ENCODE measurements around the gene GIGYF2. TPM values are rescaled to one million over a fixed set of nuclear protein-coding genes. Genes with fewer than 3 reads are reported as not detected.

Gene GIGYF2
- total and polyA plus RNA-seq, 2 of the 4 experiments (the other 2 are of a cell fraction), result 14.7 to 66.0 TPM

- in situ Hi-C loops (cut with MboI; ENCODE audit: low sequenced_read_pairs) (no loop called here), dilution Hi-C loops (cut with HindIII; ENCODE audit: low sequenced_read_pairs, unreplicated experiment) (no loop called here), intact Hi-C loops (cut with micrococcal nuclease) (loop anchor here (2.0 kb wide), 1 partner anchor 552 kb away; the partner anchor contains the start of gene ATG16L1)
- WGBS, 2 experiments (ENCODE audit: extremely low coverage in 2 of 2, insufficient read length in 1 of 2), result 75 to 100% methylated on average over 1 of the region's 4 CpGs
- peak overlapping the region; percentile 62 for H3K9ac ChIP-seq (ENCODE audit: low read depth, low read length)
- H3K79me1 ChIP-seq (ENCODE audit: low read depth in 1 of 2, low read length in 2 of 2), result peaks cover 5 to 40% of the 10 kb centered on the region in 2 experiments
- H3K4me3 ChIP-seq (ENCODE audit: insufficient read depth, low read depth, low read length), result peak overlapping the region; percentile 78
- peaks cover 27% of the 10 kb centered on the region for H4K20me1 ChIP-seq (ENCODE audit: insufficient read depth, low read length)
- ChIA-PET CTCF (no interaction called here), POLR2A (ENCODE audit: unreplicated experiment) (no interaction called here)
- no peak overlapping the region for H4K91ac ChIP-seq (ENCODE audit: insufficient read depth, low read depth, low read length)
- H3K4ac ChIP-seq (ENCODE audit: low read depth, low read length), result no peak overlapping the region
- H2AK5ac ChIP-seq (ENCODE audit: low read depth, low read length), result no peak overlapping the region
- H3K27me3 ChIP-seq (ENCODE audit: control insufficient read depth, insufficient read depth, low read length), result no peaks in the 10 kb centered on the region
- H3K23ac ChIP-seq (ENCODE audit: low read depth, low read length), result peak overlapping the region; percentile 68; the same call in 1 of the 2 replicates
- H2BK120ac ChIP-seq (ENCODE audit: low read depth, low read length), result no peak overlapping the region
- no peak overlapping the region for H2BK15ac ChIP-seq (ENCODE audit: low read depth, low read length)
- H3K4me2 ChIP-seq (ENCODE audit: low read depth, low read length), result peak overlapping the region; percentile 99
- TF ChIP-seq MAFK (IDR thresholded peaks at IDR 0.05; ENCODE audit: low read depth, low read length) (no peak), BHLHE40 (IDR thresholded peaks at IDR 0.05; ENCODE audit: low read depth, low read length) (no peak), SMC3 (IDR thresholded peaks at IDR 0.05; ENCODE audit: low read depth, low read length) (no peak), MAZ (IDR thresholded peaks at IDR 0.05; ENCODE audit: borderline replicate concordance, low read depth, low read length) (no peak), ELK1 (IDR thresholded peaks at IDR 0.05; ENCODE audit: borderline replicate concordance, low read depth, low read length) (no peak), CTCF (conservative IDR thresholded peaks at IDR 0.05; ENCODE audit: low read depth, low read length) (no peak), RCOR1 (IDR thresholded peaks at IDR 0.05; ENCODE audit: insufficient replicate concordance, low read length) (no peak), USF2 (IDR thresholded peaks at IDR 0.05; ENCODE audit: low read depth, low read length) (no peak), FOS (IDR thresholded peaks at IDR 0.05; ENCODE audit: low read depth, low read length) (no peak), MXI1 (IDR thresholded peaks at IDR 0.05; ENCODE audit: borderline replicate concordance, low read depth, low read length) (no peak), CEBPB (IDR thresholded peaks at IDR 0.05; ENCODE audit: low read depth, low read length) (no peak), POLR2A (IDR thresholded peaks at IDR 0.05; ENCODE audit: low read depth, low read length) (no peak)
- H3K36me3 ChIP-seq (ENCODE audit: control insufficient read depth, insufficient read depth, low read length), result 0 out of 2 replicates have a peak, but pooled peaks cover 2% of the 10 kb centered on the region
- no peak overlapping the region for H2BK20ac ChIP-seq (ENCODE audit: low read depth, low read length)
- ATAC-seq (ENCODE audit: low read depth) (no peak), DNase-seq (no peak)
- H3K9me1 ChIP-seq (ENCODE audit: insufficient read depth, low read length), result 0 out of 2 replicates have a peak, but pooled peaks cover 2% of the 10 kb centered on the region
- no peak overlapping the region for H3K56ac ChIP-seq (ENCODE audit: extremely low read depth, insufficient read depth, low read length)
- no peak overlapping the region for H3K14ac ChIP-seq (replicated peaks; ENCODE audit: low read depth, low read length)
- BruUV-seq (replicated peaks), result TSS peak; percentile 40
- H2AK9ac ChIP-seq (replicated peaks; ENCODE audit: low read depth, low read length, poor library complexity), result no peak overlapping the region
- H2AFZ ChIP-seq (replicated peaks; ENCODE audit: low read length, poor library complexity), result no peak overlapping the region
- no peak overlapping the region for H2BK5ac ChIP-seq (ENCODE audit: low read depth, low read length, poor library complexity, severe bottlenecking)
- no peaks in the 10 kb centered on the region for H3K9me3 ChIP-seq (ENCODE audit: control insufficient read depth, insufficient read depth, low read length)
- no peak overlapping the region for H4K5ac ChIP-seq (ENCODE audit: low read depth, low read length)
- no peak overlapping the region for H4K8ac ChIP-seq (ENCODE audit: low read depth in 2 of 2, low read length in 2 of 2)
- no peak overlapping the region for H3K27ac ChIP-seq (ENCODE audit: insufficient read depth, low read length)
- no peak overlapping the region for H3K18ac ChIP-seq (ENCODE audit: low read depth, low read length)
- H3K4me1 ChIP-seq (ENCODE audit: control insufficient read depth, insufficient read depth, low read length), result peaks cover 6% of the 10 kb centered on the region
Measured at GRCh38 chr2:232698556-232699091, 1.5 kb downstream of the GIGYF2 start.

Data from IMR-90 (cell line).